ENCODE results near the gene REEP3.

DNA sequence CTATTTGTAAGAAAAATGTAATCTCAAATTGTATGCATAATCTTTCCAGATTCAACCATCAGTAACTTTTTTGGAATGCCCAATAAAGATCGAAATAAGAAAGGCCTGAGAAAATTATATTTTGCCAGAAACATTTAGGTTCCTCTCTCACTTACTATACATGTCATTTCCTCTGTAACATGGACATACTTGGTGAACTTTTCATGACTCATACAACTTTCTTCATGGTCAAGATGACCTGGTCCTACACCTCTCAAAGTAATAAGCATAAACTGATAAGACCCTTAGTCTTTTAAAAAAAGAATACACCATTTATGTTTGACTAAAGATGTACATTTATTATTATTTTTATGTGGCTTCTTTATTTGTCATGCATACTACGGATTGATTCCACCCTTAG is 125.3 kb downstream of the REEP3 start:
- no peak for TF ChIP-seq EZH2 (IDR thresholded peaks at IDR 0.05; ENCODE audit: borderline replicate concordance, low read depth, low read length, severe bottlenecking)
- TF ChIP-seq, protein P1, sequence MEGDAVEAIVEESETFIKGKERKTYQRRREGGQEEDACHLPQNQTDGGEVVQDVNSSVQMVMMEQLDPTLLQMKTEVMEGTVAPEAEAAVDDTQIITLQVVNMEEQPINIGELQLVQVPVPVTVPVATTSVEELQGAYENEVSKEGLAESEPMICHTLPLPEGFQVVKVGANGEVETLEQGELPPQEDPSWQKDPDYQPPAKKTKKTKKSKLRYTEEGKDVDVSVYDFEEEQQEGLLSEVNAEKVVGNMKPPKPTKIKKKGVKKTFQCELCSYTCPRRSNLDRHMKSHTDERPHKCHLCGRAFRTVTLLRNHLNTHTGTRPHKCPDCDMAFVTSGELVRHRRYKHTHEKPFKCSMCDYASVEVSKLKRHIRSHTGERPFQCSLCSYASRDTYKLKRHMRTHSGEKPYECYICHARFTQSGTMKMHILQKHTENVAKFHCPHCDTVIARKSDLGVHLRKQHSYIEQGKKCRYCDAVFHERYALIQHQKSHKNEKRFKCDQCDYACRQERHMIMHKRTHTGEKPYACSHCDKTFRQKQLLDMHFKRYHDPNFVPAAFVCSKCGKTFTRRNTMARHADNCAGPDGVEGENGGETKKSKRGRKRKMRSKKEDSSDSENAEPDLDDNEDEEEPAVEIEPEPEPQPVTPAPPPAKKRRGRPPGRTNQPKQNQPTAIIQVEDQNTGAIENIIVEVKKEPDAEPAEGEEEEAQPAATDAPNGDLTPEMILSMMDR (IDR thresholded peaks at IDR 0.05; ENCODE audit: borderline replicate concordance, extremely low read depth, low read length, poor library complexity, severe bottlenecking): no peak

Measured in DND-41 (cell line).